ENCODE measurements around the gene NIM1K.

- TF ChIP-seq CTCF (IDR thresholded peaks at IDR 0.05; ENCODE audit: extremely low read depth in 1 of 2, insufficient read depth in 1 of 2, low read depth in 1 of 2, low read length in 2 of 2) (no peak), POLR2A (IDR thresholded peaks at IDR 0.05; ENCODE audit: low read depth, low read length) (no peak), MAX (IDR thresholded peaks at IDR 0.05; ENCODE audit: insufficient read depth, insufficient read length) (no peak), JUN (IDR thresholded peaks at IDR 0.05; ENCODE audit: borderline replicate concordance, insufficient read depth, insufficient read length, low read depth) (no peak), MYC (IDR thresholded peaks at IDR 0.05; ENCODE audit: low read depth, low read length) (no peak), POLR2AphosphoS5 (IDR thresholded peaks at IDR 0.05; ENCODE audit: insufficient read depth, low read depth, low read length) (no peak), EZH2 (IDR thresholded peaks at IDR 0.05; ENCODE audit: borderline replicate concordance, low read depth, low read length, severe bottlenecking) (no peak)
Observed at GRCh38 chr5:43274435-43275114, 82.5 kb downstream of the NIM1K start.
